Right atrium auricular region (tissue), 2 donors: ENCODE data around the gene TELO2. TPM values are rescaled to one million over a fixed set of nuclear protein-coding genes. Genes with fewer than 3 reads are reported as not detected.

ENCODE experiments used
- DNase-seq: peaks from one replicate; pipeline ENCODE4 v3.0.0-alpha.2; 2019; ENCODE audit warnings: low spot score
- H3K27ac ChIP-seq, 2 donors: fragments of 200-600 bp; sonication (generic); 1 replicate in 1 of 2; 2 replicates in 1 of 2; pipeline ENCODE4 v1.5.1; 2016 to 2019
- H3K27me3 ChIP-seq, 2 donors: fragments of 200-600 bp; sonication (generic); one replicate each; pipeline versions ENCODE4 v1.5.1 to v1.6.0; 2017 to 2019
- H3K36me3 ChIP-seq: fragments of 200-600 bp; sonication (generic); one replicate; pipeline ENCODE4 v1.5.1; 2016
- H3K4me1 ChIP-seq, 2 donors: fragments of 200-600 bp; sonication (generic); one replicate each; pipeline versions ENCODE4 v1.5.1 to v1.6.0; 2017 to 2019
- H3K4me3 ChIP-seq, 2 donors: fragments of 200-600 bp; sonication (generic); 1 replicate in 1 of 2; 2 replicates in 1 of 2; pipeline ENCODE4 v1.5.1; 2017 to 2019; ENCODE audit warnings: mild to moderate bottlenecking in 1 of 2, moderate library complexity in 1 of 2
- H3K9me3 ChIP-seq, 2 donors: fragments of 200-600 bp; sonication (generic); one replicate each; pipeline ENCODE4 v1.5.1; 2019
- CTCF ChIP-seq, 2 donors: fragments of 200-600 bp; sonication (generic); IDR thresholded peaks; one replicate each; pipeline ENCODE4 v1.5.1; 2019; ENCODE audit warnings: antibody characterized with exemption in 2 of 2
- total RNA-seq, 2 donors: library from RNA; depleted of rRNA; stranded (reverse); fragments of >200 nt; gene quantifications; one replicate each; pipeline ENCODE4 v1.1.0, GENCODE V29; 2016

TELO2 gene
- total RNA-seq, 2 donors from 2014 or later, result 11.3 to 11.5 TPM

GRCh38 chr16:1491327-1491726, 1.8 kb upstream of the TELO2 start:
- H3K27ac ChIP-seq, result no peak overlapping the region
- no peaks in the 10 kb centered on the region for H3K9me3 ChIP-seq
- H3K27me3 ChIP-seq, result no peaks in the 10 kb centered on the region
- peaks cover 9% of the 10 kb centered on the region for H3K36me3 ChIP-seq
- no peak overlapping the region for H3K4me3 ChIP-seq
- no peak for DNase-seq
- peaks cover 0 to 30% of the 10 kb centered on the region in 2 donors for H3K4me1 ChIP-seq
- no peak for TF ChIP-seq CTCF (IDR thresholded peaks at IDR 0.05)

- Histone ChIP-seq H3K36me3 (peaks cover 19% of the 10 kb centered on the region), H3K27ac (peak overlapping the region; percentile 92 to 95)
Observed at GRCh38 chr16:1492082-1492922, 858 bp upstream of the TELO2 start.

GRCh38 chr16:1493746-1494094, 560 bp downstream of the TELO2 start:
- no peak for TF ChIP-seq CTCF (IDR thresholded peaks at IDR 0.05)
- Histone ChIP-seq H3K36me3 (peaks cover 32% of the 10 kb centered on the region), H3K4me3 (peak overlapping the region; percentile 76 to 80), H3K27me3 (no peaks in the 10 kb centered on the region), H3K27ac (peak overlapping the region; percentile 92 to 95), H3K9me3 (no peaks in the 10 kb centered on the region), H3K4me1 (peaks cover 0 to 30% of the 10 kb centered on the region in 2 donors)
- no peak for DNase-seq

More at GRCh38 chr16:1492082-1492922, 858 bp upstream of the TELO2 start:
- Histone ChIP-seq H3K4me3 (peak overlapping the region in 1 of 2 donors; percentile 80), H3K27me3 (no peaks in the 10 kb centered on the region), H3K9me3 (no peaks in the 10 kb centered on the region), H3K4me1 (peaks cover 0 to 30% of the 10 kb centered on the region in 2 donors)
- TF ChIP-seq CTCF (IDR thresholded peaks at IDR 0.05), result no peak
- DNase-seq, result no peak

- DNase-seq, result peak; percentile 66
- H3K4me3 ChIP-seq, result peak overlapping the region; percentile 76 to 80
- TF ChIP-seq CTCF (IDR thresholded peaks at IDR 0.05), result peak in 1 of 2 donors; percentile 74
- H3K27me3 ChIP-seq, result no peaks in the 10 kb centered on the region
- H3K27ac ChIP-seq, result peak overlapping the region; percentile 92 to 95
- peaks cover 35% of the 10 kb centered on the region for H3K36me3 ChIP-seq
- H3K9me3 ChIP-seq, result no peaks in the 10 kb centered on the region
- H3K4me1 ChIP-seq, result peaks cover 0 to 30% of the 10 kb centered on the region in 2 donors
Observed at GRCh38 chr16:1494129-1494640, 1.0 kb downstream of the TELO2 start.

- Histone ChIP-seq H3K4me3 (peak overlapping the region; percentile 76 to 80), H3K36me3 (peaks cover 41% of the 10 kb centered on the region), H3K27me3 (no peaks in the 10 kb centered on the region), H3K27ac (peak overlapping the region; percentile 92 to 95), H3K4me1 (peaks cover 0 to 30% of the 10 kb centered on the region in 2 donors), H3K9me3 (no peaks in the 10 kb centered on the region)
- peak; percentile 68 for DNase-seq
- no peak for TF ChIP-seq CTCF (IDR thresholded peaks at IDR 0.05)
Observed at GRCh38 chr16:1494711-1495110, 1.6 kb downstream of the TELO2 start.
